ENCODE measurements around the gene PALD1. TPM values are rescaled to one million over a fixed set of nuclear protein-coding genes. Genes with fewer than 3 reads are reported as not detected.
A peak's percentile ranks its signal among the peaks of the same experiment; 100 is the strongest.

PALD1 gene
- total and polyA plus RNA-seq, 9 of the 15 experiments (the other 6 are each of a cell fraction or from before 2014, with no cell fraction given): 0.03 to 0.29 (median 0.09) TPM; not detected in 2

- H4K20me1 ChIP-seq (replicated peaks; ENCODE audit: control insufficient read depth, insufficient read depth, low read length): no peaks in the 10 kb centered on the region
- peaks cover 3% of the 10 kb centered on the region for H3K9me1 ChIP-seq (ENCODE audit: control insufficient read depth, insufficient read depth, low read length)
- 71% methylated on average over 11 of the region's 11 CpGs for WGBS (ENCODE audit: insufficient coverage, low coverage, missing lambda C conversion rate)
- H2AFZ ChIP-seq (ENCODE audit: low read depth, low read length): peak overlapping the region; percentile 9; the same call in 1 of the 2 replicates
- no peak overlapping the region for H3K4me3 ChIP-seq
- ATAC-seq (no peak), DNase-seq (ENCODE audit: extremely low read depth in 1 of 4, low spot score in 3 of 4) (no peak), FAIRE-seq (no peak)
- no peaks in the 10 kb centered on the region for H3K27me3 ChIP-seq (ENCODE audit: control insufficient read depth in 2 of 2, insufficient read depth in 2 of 2, low read length in 2 of 2)
- no peaks in the 10 kb centered on the region for H3K36me3 ChIP-seq (ENCODE audit: control insufficient read depth, insufficient read depth, low read length)
- H3K9me3 ChIP-seq (replicated peaks; ENCODE audit: control insufficient read depth, insufficient read depth, low read depth, low read length): no peaks in the 10 kb centered on the region
- 0 out of 4 replicates have a peak overlapping the region, but pooled peaks of 1 of the 2 experiments have one; percentile 27 for H3K9ac ChIP-seq (ENCODE audit: insufficient read depth in 1 of 2, low read depth in 2 of 2, low read length in 2 of 2)
- intact Hi-C loops (cut with micrococcal nuclease) (no loop called here), in situ Hi-C loops (cut with MboI) (no loop called here)
- POLR2A ChIA-PET: interaction anchor here (1.0 kb wide), 2 partner anchors 19 to 81 kb away, joined by 3 read pairs; no protein-coding TSS in a partner anchor
- CTCF ChIA-PET (ENCODE audit: low intra/inter-chr PET ratio): no interaction called here
- no peaks in the 10 kb centered on the region for H3K79me2 ChIP-seq (ENCODE audit: control insufficient read depth, insufficient read depth, low read length)
- no peak overlapping the region for H3K4me2 ChIP-seq (ENCODE audit: insufficient read depth, low read length)
- H3K4me1 ChIP-seq (replicated peaks in 1 of 2; ENCODE audit: control insufficient read depth in 2 of 2, insufficient read depth in 2 of 2, low read length in 2 of 2): peaks cover 18 to 31% of the 10 kb centered on the region in 2 experiments
- no TSS peak for BruUV-seq (replicated peaks)
- H3K27ac ChIP-seq (ENCODE audit: extremely low read depth, low read depth, low read length): no peak overlapping the region
- TF ChIP-seq ZNF431 (CRISPR knock-in tag; IDR thresholded peaks at IDR 0.05): no peak
- TF ChIP-seq ZNF75A (CRISPR knock-in tag; IDR thresholded peaks at IDR 0.05): no peak
- TF ChIP-seq TAF7 (tag; IDR thresholded peaks at IDR 0.05): no peak
- TF ChIP-seq ZNF316 (IDR thresholded peaks at IDR 0.05): no peak
- no peak for TF ChIP-seq SAFB (IDR thresholded peaks at IDR 0.05; ENCODE audit: borderline replicate concordance, low read depth, low read length)
- TF ChIP-seq ZNF695 (CRISPR knock-in tag; IDR thresholded peaks at IDR 0.05): no peak
- no peak for TF ChIP-seq MCM5 (IDR thresholded peaks at IDR 0.05; ENCODE audit: low read depth)
- TF ChIP-seq ASH1L (IDR thresholded peaks at IDR 0.05; ENCODE audit: borderline replicate concordance, low read depth, partially characterized antibody): no peak
- no peak for TF ChIP-seq SIN3A (IDR thresholded peaks at IDR 0.05; ENCODE audit: borderline replicate concordance in 2 of 2, control insufficient read depth in 1 of 2, low read depth in 2 of 2, low read length in 2 of 2)
- no peak for TF ChIP-seq HMG20A (CRISPR knock-in tag; conservative IDR thresholded peaks at IDR 0.05)
- TF ChIP-seq TOE1 (IDR thresholded peaks at IDR 0.05; ENCODE audit: borderline replicate concordance): no peak
- no peak for TF ChIP-seq TOE1 (CRISPR knock-in tag; IDR thresholded peaks at IDR 0.05; ENCODE audit: borderline replicate concordance, low read depth)
- no peak for TF ChIP-seq RBM22 (IDR thresholded peaks at IDR 0.05; ENCODE audit: low read depth, low read length, poor library complexity, severe bottlenecking)
- TF ChIP-seq ID3 (CRISPR knock-in tag; IDR thresholded peaks at IDR 0.05): no peak
- TF ChIP-seq ID3 (tag; IDR thresholded peaks at IDR 0.05): no peak
- TF ChIP-seq HDAC2 (IDR thresholded peaks at IDR 0.05): no peak
- no peak for TF ChIP-seq ESRRB (CRISPR knock-in tag; IDR thresholded peaks at IDR 0.05; ENCODE audit: borderline replicate concordance)
- no peak for TF ChIP-seq ZNF655 (CRISPR knock-in tag; IDR thresholded peaks at IDR 0.05)
- TF ChIP-seq AFF1 (IDR thresholded peaks at IDR 0.05; ENCODE audit: low read depth in 1 of 2, partially characterized antibody in 2 of 2): no peak
Observed at GRCh38 chr10:70584366-70584765, 105.8 kb downstream of the PALD1 start.
